Neural cell (in vitro differentiated cells): Measurements from ENCODE around the gene PHACTR1.

Source experiments
- CTCF ChIP-seq: fragments of 450-650 bp; IDR thresholded peaks from 2 replicates; pipeline ENCODE4 v1.5.1; 2014; ENCODE audit warnings: antibody characterized with exemption, mild to moderate bottlenecking, moderate library complexity; ENCODE audit not compliant: poor library complexity, severe bottlenecking
- EP300 ChIP-seq: fragments of 450-650 bp; conservative IDR thresholded peaks from 2 replicates; pipeline ENCODE4 v1.6.1; 2014; ENCODE audit warnings: antibody characterized with exemption, mild to moderate bottlenecking, moderate library complexity; ENCODE audit not compliant: poor library complexity, severe bottlenecking
- EZH2 ChIP-seq: fragments of 200-600, 300-800 bp; shearing (Covaris generic), sonication (generic); IDR thresholded peaks from 2 replicates; pipeline ENCODE4 v1.6.1; 2014; ENCODE audit warnings: antibody characterized with exemption, low read length, borderline replicate concordance, mild to moderate bottlenecking; ENCODE audit not compliant: insufficient read depth, poor library complexity, severe bottlenecking
- POLR2AphosphoS5 ChIP-seq: IDR thresholded peaks from 2 replicates; pipeline ENCODE4 v1.6.1; 2012
- REST ChIP-seq: IDR thresholded peaks from 2 replicates; pipeline ENCODE4 v1.6.1; 2012; ENCODE audit warnings: borderline replicate concordance
- SMC3 ChIP-seq: fragments of 450-650 bp; conservative IDR thresholded peaks from 2 replicates; pipeline ENCODE4 v1.6.1; 2014; ENCODE audit warnings: antibody characterized with exemption, mild to moderate bottlenecking, moderate library complexity; ENCODE audit not compliant: poor library complexity
- TAF1 ChIP-seq: IDR thresholded peaks from 2 replicates; pipeline ENCODE4 v1.6.1; 2012; ENCODE audit warnings: low read depth

- no peak for TF ChIP-seq CTCF
- TF ChIP-seq TAF1 = no peak
- no peak for TF ChIP-seq SMC3
- TF ChIP-seq POLR2AphosphoS5 = no peak
- TF ChIP-seq REST = no peak
- no peak for TF ChIP-seq EZH2
- TF ChIP-seq EP300 = no peak
Measured at GRCh38 chr6:13025893-13026499, 309.4 kb downstream of the PHACTR1 start.
